ENCODE data around the gene MPRIP.

The MPRIP gene

GRCh38 chr17:17034026-17034425 is 8.2 kb upstream of the MPRIP start:
- no peak for DNase-seq (ENCODE audit: extremely low spot score)
- CTCF ChIA-PET = interaction anchor here (0.9 to 1.4 kb wide), 2 partner anchors 18 to 136 kb away, joined by 3 read pairs; no protein-coding TSS in a partner anchor
- TF ChIP-seq CTCF (IDR thresholded peaks at IDR 0.05; ENCODE audit: control extremely low read depth, extremely low read depth, low read depth, missing control alignments) = no peak
- POLR2A ChIA-PET = no interaction called here

- no peak for DNase-seq (ENCODE audit: extremely low spot score)
- CTCF ChIA-PET = interaction anchor here (1.1 to 1.4 kb wide), 2 partner anchors 17 to 18 kb away, joined by 3 to 8 read pairs; no protein-coding TSS in a partner anchor
- no peak for TF ChIP-seq CTCF (IDR thresholded peaks at IDR 0.05; ENCODE audit: control extremely low read depth, extremely low read depth, low read depth, missing control alignments)
- POLR2A ChIA-PET = no interaction called here
Observed at GRCh38 chr17:17034496-17035075, 7.7 kb upstream of the MPRIP start.

GRCh38 chr17:17035490-17035889 is 6.8 kb upstream of the MPRIP start:
- no peak for TF ChIP-seq CTCF (IDR thresholded peaks at IDR 0.05; ENCODE audit: control extremely low read depth, extremely low read depth, low read depth, missing control alignments)
- DNase-seq (ENCODE audit: extremely low spot score) = no peak
- ChIA-PET CTCF (interaction anchor here (1.0 to 1.7 kb wide), 4 partner anchors 18 to 44 kb away, joined by 3 to 8 read pairs (median 4); no protein-coding TSS in a partner anchor), POLR2A (no interaction called here)

- POLR2A ChIA-PET = interaction anchor here (0.7 kb wide), 1 partner anchor 18 kb away, joined by 4 read pairs; no protein-coding TSS in a partner anchor
- DNase-seq (ENCODE audit: extremely low spot score) = no peak
- CTCF ChIA-PET = interaction anchor here (1.0 to 1.7 kb wide), 5 partner anchors 11 to 44 kb away, joined by 3 to 5 read pairs (median 4); no protein-coding TSS in a partner anchor
- no peak for TF ChIP-seq CTCF (IDR thresholded peaks at IDR 0.05; ENCODE audit: control extremely low read depth, extremely low read depth, low read depth, missing control alignments)
Observed at GRCh38 chr17:17035920-17036523, 6.2 kb upstream of the MPRIP start.

GRCh38 chr17:17036524-17036998 is 5.7 kb upstream of the MPRIP start:
- ChIA-PET CTCF (interaction anchor here (1.0 to 1.7 kb wide), 6 partner anchors 11 to 243 kb away, joined by 3 to 5 read pairs (median 4); no protein-coding TSS in a partner anchor), POLR2A (interaction anchor here (0.7 kb wide), 1 partner anchor 17 kb away, joined by 4 read pairs; no protein-coding TSS in a partner anchor)
- no peak for DNase-seq (ENCODE audit: extremely low spot score)
- no peak for TF ChIP-seq CTCF (IDR thresholded peaks at IDR 0.05; ENCODE audit: control extremely low read depth, extremely low read depth, low read depth, missing control alignments)

GRCh38 chr17:17039911-17040310 is 2.3 kb upstream of the MPRIP start:
- no peak for TF ChIP-seq CTCF (IDR thresholded peaks at IDR 0.05; ENCODE audit: control extremely low read depth, extremely low read depth, low read depth, missing control alignments)
- no peak for DNase-seq (ENCODE audit: extremely low spot score)
- ChIA-PET POLR2A (no interaction called here), CTCF (no interaction called here)
